Measurements from ENCODE around the gene MGLL.

Gene MGLL

DNA sequence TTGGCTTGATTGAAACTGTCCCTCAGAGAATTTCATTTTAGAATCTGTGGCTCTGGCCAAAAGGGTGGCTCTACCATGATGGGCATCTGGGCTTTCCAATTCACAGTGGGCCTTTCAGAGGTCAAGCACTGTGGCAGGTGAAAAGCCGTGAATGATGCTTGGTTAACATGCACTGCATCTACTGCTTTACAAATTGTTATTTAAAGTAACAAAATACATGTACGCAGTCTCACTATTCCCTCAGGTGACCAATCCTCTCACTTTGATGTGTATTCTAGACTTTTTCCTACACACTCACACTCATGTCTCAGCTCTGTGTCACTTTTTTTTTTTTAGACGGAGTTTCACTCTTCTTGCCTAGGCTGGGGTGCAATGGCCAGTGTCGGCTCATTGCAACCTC is 70.5 kb downstream of the MGLL start:
- no peak overlapping the region for H3K9ac ChIP-seq (ENCODE audit: low read length)
- H3K36me3 ChIP-seq (ENCODE audit: control insufficient read depth, insufficient read depth, low read length), result no peaks in the 10 kb centered on the region
- H3K27me3 ChIP-seq (ENCODE audit: control insufficient read depth, insufficient read depth, low read length), result no peaks in the 10 kb centered on the region
- no peak overlapping the region for H3K4me3 ChIP-seq (ENCODE audit: low read length)
- peaks cover 50% of the 10 kb centered on the region for H3K4me1 ChIP-seq (ENCODE audit: control insufficient read depth, insufficient read depth, low read length)
- H3K9me3 ChIP-seq (ENCODE audit: control insufficient read depth, low read length), result no peaks in the 10 kb centered on the region

DNA sequence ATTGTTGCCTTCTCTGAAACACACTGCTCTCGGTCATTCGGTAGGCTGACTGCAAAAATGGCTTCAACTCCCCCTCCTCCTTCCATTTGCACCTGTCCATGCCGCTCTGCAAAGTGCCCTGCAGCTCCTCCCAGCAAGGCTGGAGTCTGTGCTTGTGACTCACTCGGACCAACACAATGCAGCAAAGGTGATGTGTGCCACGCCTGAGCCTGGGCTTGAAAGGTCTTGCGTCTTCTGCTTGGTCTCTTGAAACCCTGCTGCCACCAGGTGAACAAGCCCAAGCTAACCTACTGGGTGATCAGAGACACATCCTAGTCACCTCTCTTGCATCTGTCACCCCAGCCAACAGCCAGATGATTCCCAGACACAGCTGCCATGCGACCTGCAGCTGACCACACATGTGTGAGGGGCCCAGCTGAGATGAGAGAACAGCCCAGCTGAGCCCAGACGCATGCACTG is 71.1 kb downstream of the MGLL start:
- H3K4me1 ChIP-seq (ENCODE audit: control insufficient read depth, insufficient read depth, low read length), result peaks cover 56% of the 10 kb centered on the region

DNA sequence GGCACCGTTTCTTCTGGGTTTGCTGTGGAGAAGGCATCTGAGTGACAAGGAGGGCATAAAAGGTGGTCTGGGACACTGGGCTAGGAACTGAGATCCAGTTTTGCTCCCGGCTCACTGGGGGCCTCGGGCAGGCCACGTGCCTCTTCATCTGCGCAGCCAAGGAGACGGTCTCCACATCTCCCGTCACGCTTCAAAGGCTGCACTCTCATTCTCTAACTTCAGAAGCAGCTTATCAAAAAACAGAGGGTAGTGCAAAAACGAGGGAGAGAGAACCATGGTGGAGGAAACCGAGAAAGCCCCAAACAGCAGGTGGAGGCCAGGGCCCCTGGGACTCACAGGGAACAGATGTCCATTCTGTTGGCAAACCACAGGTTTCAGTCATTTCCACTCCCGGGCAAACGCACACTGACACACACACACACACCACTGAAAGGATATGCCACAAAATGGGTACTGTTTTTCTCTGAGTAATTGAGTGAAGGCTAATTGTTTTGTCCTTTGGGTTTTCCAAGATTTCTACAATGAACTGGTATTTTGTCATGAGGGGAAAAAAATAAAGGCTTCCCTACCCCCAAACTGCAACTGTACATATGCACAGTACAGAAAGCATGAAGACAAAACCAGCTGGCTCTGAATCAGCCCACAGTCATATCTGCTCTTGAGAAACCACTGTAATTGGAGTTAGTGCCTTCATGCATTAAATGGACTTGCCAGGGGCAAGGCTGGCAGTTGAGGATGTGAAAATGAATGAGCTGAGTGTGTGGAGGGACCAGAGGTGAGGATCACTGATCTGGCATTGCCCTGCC is 71.9 kb downstream of the MGLL start:
- H3K27me3 ChIP-seq (ENCODE audit: control insufficient read depth, insufficient read depth, low read length), result no peaks in the 10 kb centered on the region
- H3K4me3 ChIP-seq (ENCODE audit: low read length), result no peak overlapping the region
- H3K4me1 ChIP-seq (ENCODE audit: control insufficient read depth, insufficient read depth, low read length), result peaks cover 63% of the 10 kb centered on the region
- H3K9ac ChIP-seq (ENCODE audit: low read length), result no peak overlapping the region
- H3K36me3 ChIP-seq (ENCODE audit: control insufficient read depth, insufficient read depth, low read length), result no peaks in the 10 kb centered on the region
- H3K9me3 ChIP-seq (ENCODE audit: control insufficient read depth, low read length), result no peaks in the 10 kb centered on the region

More for the DNA sequence above, 71.1 kb downstream of the MGLL start:
- no peaks in the 10 kb centered on the region for H3K36me3 ChIP-seq (ENCODE audit: control insufficient read depth, insufficient read depth, low read length)
- H3K4me3 ChIP-seq (ENCODE audit: low read length), result no peak overlapping the region
- no peaks in the 10 kb centered on the region for H3K27me3 ChIP-seq (ENCODE audit: control insufficient read depth, insufficient read depth, low read length)
- no peaks in the 10 kb centered on the region for H3K9me3 ChIP-seq (ENCODE audit: control insufficient read depth, low read length)
- H3K9ac ChIP-seq (ENCODE audit: low read length), result no peak overlapping the region

- peaks cover 70% of the 10 kb centered on the region for H3K4me1 ChIP-seq (ENCODE audit: control insufficient read depth, insufficient read depth, low read length)
These were observed 72.5 kb downstream of the MGLL start for GRCh38 chr3:127749787-127750225.

DNA sequence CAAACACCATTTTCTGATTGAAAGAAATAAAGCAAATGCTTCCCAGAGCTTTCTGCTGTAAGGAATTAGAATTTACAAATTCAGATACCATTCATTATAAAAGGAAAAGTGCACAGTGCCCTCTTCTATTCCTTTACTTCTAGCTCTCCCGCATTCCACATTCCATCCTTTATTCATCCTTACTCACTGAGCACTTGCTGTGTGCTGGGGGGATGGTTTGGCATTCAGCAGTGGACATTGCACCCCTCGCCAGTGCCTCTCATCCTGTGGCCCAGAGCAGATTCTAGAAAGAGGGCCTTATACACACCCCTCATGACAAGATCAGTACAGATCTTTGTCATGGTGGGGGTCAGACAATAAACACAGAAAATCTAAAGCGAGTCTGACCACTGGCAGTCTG is 73.0 kb downstream of the MGLL start:
- Histone ChIP-seq H3K9ac (ENCODE audit: low read length) (no peak overlapping the region), H3K36me3 (ENCODE audit: control insufficient read depth, insufficient read depth, low read length) (no peaks in the 10 kb centered on the region), H3K27me3 (ENCODE audit: control insufficient read depth, insufficient read depth, low read length) (no peaks in the 10 kb centered on the region), H3K4me1 (ENCODE audit: control insufficient read depth, insufficient read depth, low read length) (peaks cover 70% of the 10 kb centered on the region), H3K9me3 (ENCODE audit: control insufficient read depth, low read length) (no peaks in the 10 kb centered on the region), H3K4me3 (ENCODE audit: low read length) (no peak overlapping the region)

More at GRCh38 chr3:127749787-127750225, 72.5 kb downstream of the MGLL start:
- Histone ChIP-seq H3K27me3 (ENCODE audit: control insufficient read depth, insufficient read depth, low read length) (no peaks in the 10 kb centered on the region), H3K36me3 (ENCODE audit: control insufficient read depth, insufficient read depth, low read length) (no peaks in the 10 kb centered on the region), H3K9me3 (ENCODE audit: control insufficient read depth, low read length) (no peaks in the 10 kb centered on the region), H3K4me3 (ENCODE audit: low read length) (no peak overlapping the region), H3K9ac (ENCODE audit: low read length) (no peak overlapping the region)

GRCh38 chr3:127748754-127749327 is 73.5 kb downstream of the MGLL start:
- Histone ChIP-seq H3K9me3 (ENCODE audit: control insufficient read depth, low read length) (no peaks in the 10 kb centered on the region), H3K4me1 (ENCODE audit: control insufficient read depth, insufficient read depth, low read length) (peaks cover 70% of the 10 kb centered on the region), H3K9ac (ENCODE audit: low read length) (peak overlapping the region; percentile 58), H3K4me3 (ENCODE audit: low read length) (no peak overlapping the region), H3K36me3 (ENCODE audit: control insufficient read depth, insufficient read depth, low read length) (no peaks in the 10 kb centered on the region), H3K27me3 (ENCODE audit: control insufficient read depth, insufficient read depth, low read length) (no peaks in the 10 kb centered on the region)

GRCh38 chr3:127747751-127748521 is 74.4 kb downstream of the MGLL start:
- peak overlapping the region; percentile 58 for H3K9ac ChIP-seq (ENCODE audit: low read length)
- H3K4me3 ChIP-seq (ENCODE audit: low read length), result no peak overlapping the region
- H3K4me1 ChIP-seq (ENCODE audit: control insufficient read depth, insufficient read depth, low read length), result peaks cover 70% of the 10 kb centered on the region
- no peaks in the 10 kb centered on the region for H3K36me3 ChIP-seq (ENCODE audit: control insufficient read depth, insufficient read depth, low read length)
- H3K27me3 ChIP-seq (ENCODE audit: control insufficient read depth, insufficient read depth, low read length), result no peaks in the 10 kb centered on the region
- no peaks in the 10 kb centered on the region for H3K9me3 ChIP-seq (ENCODE audit: control insufficient read depth, low read length)

DNA sequence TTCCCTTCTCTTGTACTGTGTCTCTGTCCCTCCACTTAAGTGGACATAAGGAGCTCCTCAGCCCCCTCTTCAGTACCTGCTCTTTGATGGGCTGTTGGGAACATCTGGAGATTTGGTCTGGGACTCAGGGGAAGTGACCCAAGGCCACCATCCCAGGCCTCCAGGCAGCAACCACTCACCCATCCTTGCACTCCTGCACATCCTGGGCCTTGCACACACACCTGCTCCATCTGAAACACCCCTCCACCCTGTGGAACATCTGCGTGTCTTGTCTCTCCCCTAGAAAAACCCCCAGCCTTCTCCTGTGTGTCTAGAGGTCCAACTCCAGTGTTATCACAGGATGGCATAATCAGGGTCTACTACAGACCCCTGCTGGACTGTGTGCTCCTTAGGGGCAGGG is 75.2 kb downstream of the MGLL start:
- Histone ChIP-seq H3K36me3 (ENCODE audit: control insufficient read depth, insufficient read depth, low read length) (no peaks in the 10 kb centered on the region), H3K9me3 (ENCODE audit: control insufficient read depth, low read length) (no peaks in the 10 kb centered on the region), H3K4me3 (ENCODE audit: low read length) (peak overlapping the region; percentile 14), H3K9ac (ENCODE audit: low read length) (peak overlapping the region; percentile 24), H3K27me3 (ENCODE audit: control insufficient read depth, insufficient read depth, low read length) (no peaks in the 10 kb centered on the region), H3K4me1 (ENCODE audit: control insufficient read depth, insufficient read depth, low read length) (peaks cover 70% of the 10 kb centered on the region)

GRCh38 chr3:127746400-127747057 is 75.8 kb downstream of the MGLL start:
- H3K4me3 ChIP-seq (ENCODE audit: low read length), result peak overlapping the region; percentile 14
- no peaks in the 10 kb centered on the region for H3K36me3 ChIP-seq (ENCODE audit: control insufficient read depth, insufficient read depth, low read length)
- H3K9ac ChIP-seq (ENCODE audit: low read length), result no peak overlapping the region
- H3K4me1 ChIP-seq (ENCODE audit: control insufficient read depth, insufficient read depth, low read length), result peaks cover 67% of the 10 kb centered on the region
- no peaks in the 10 kb centered on the region for H3K9me3 ChIP-seq (ENCODE audit: control insufficient read depth, low read length)
- H3K27me3 ChIP-seq (ENCODE audit: control insufficient read depth, insufficient read depth, low read length), result no peaks in the 10 kb centered on the region

GRCh38 chr3:127745656-127746399 is 76.5 kb downstream of the MGLL start:
- H3K4me1 ChIP-seq (ENCODE audit: control insufficient read depth, insufficient read depth, low read length), result peaks cover 60% of the 10 kb centered on the region
- no peaks in the 10 kb centered on the region for H3K27me3 ChIP-seq (ENCODE audit: control insufficient read depth, insufficient read depth, low read length)
- no peak overlapping the region for H3K9ac ChIP-seq (ENCODE audit: low read length)
- no peaks in the 10 kb centered on the region for H3K36me3 ChIP-seq (ENCODE audit: control insufficient read depth, insufficient read depth, low read length)
- H3K9me3 ChIP-seq (ENCODE audit: control insufficient read depth, low read length), result no peaks in the 10 kb centered on the region
- no peak overlapping the region for H3K4me3 ChIP-seq (ENCODE audit: low read length)

GRCh38 chr3:127744875-127745274 is 77.4 kb downstream of the MGLL start:
- Histone ChIP-seq H3K9ac (ENCODE audit: low read length) (no peak overlapping the region), H3K36me3 (ENCODE audit: control insufficient read depth, insufficient read depth, low read length) (no peaks in the 10 kb centered on the region), H3K9me3 (ENCODE audit: control insufficient read depth, low read length) (no peaks in the 10 kb centered on the region), H3K27me3 (ENCODE audit: control insufficient read depth, insufficient read depth, low read length) (no peaks in the 10 kb centered on the region), H3K4me3 (ENCODE audit: low read length) (no peak overlapping the region), H3K4me1 (ENCODE audit: control insufficient read depth, insufficient read depth, low read length) (peaks cover 51% of the 10 kb centered on the region)
